ENCODE data around the gene DNAJC1.

DNAJC1 gene

DNA sequence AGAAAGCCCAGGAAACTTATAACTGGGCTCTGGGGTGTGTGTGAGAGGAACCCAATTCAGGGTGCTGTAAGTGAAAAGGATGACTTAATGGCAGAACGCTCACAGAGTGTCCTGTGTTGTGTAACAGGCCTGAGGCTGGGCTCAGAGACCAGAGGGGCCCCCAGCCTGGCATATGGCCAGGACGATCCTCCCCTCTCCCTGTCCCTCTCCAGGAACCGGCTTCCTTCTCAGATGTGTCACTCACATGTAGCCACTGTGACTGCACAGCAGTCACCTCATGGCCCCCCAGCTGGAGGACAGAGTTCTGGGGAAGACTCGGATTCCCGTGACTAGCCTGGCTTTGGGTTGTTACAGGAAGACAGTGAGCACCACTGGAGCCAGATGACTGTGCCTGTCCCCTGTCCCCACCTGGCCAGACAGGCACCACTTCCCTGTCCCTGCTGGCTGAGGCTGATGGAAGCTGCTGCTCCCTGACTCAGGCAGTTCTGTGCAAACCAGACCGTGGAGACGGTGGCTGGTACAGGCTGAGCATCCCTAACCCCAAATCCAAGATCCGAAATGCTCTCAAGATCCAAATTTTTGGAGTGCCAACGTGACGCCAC is 249.0 kb downstream of the DNAJC1 start:
- H3K4me1 ChIP-seq (ENCODE audit: low read length) = 0 out of 2 replicates have a peak, but pooled peaks cover 4% of the 10 kb centered on the region
- H3K4me2 ChIP-seq (ENCODE audit: low read depth, low read length) = no peak overlapping the region
- TF ChIP-seq, protein P1, sequence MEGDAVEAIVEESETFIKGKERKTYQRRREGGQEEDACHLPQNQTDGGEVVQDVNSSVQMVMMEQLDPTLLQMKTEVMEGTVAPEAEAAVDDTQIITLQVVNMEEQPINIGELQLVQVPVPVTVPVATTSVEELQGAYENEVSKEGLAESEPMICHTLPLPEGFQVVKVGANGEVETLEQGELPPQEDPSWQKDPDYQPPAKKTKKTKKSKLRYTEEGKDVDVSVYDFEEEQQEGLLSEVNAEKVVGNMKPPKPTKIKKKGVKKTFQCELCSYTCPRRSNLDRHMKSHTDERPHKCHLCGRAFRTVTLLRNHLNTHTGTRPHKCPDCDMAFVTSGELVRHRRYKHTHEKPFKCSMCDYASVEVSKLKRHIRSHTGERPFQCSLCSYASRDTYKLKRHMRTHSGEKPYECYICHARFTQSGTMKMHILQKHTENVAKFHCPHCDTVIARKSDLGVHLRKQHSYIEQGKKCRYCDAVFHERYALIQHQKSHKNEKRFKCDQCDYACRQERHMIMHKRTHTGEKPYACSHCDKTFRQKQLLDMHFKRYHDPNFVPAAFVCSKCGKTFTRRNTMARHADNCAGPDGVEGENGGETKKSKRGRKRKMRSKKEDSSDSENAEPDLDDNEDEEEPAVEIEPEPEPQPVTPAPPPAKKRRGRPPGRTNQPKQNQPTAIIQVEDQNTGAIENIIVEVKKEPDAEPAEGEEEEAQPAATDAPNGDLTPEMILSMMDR (IDR thresholded peaks at IDR 0.05; ENCODE audit: low read length) = no peak
- no peak for TF ChIP-seq EZH2phosphoT487 (IDR thresholded peaks at IDR 0.05; ENCODE audit: low read length)
- no peak for TF ChIP-seq EZH2 (optimal IDR thresholded peaks at IDR 0.05; ENCODE audit: low read depth, low read length)
- H3K4me3 ChIP-seq (ENCODE audit: low read length) = no peak overlapping the region
- H4K20me1 ChIP-seq (ENCODE audit: insufficient read depth, low read length) = no peaks in the 10 kb centered on the region
- H3K9ac ChIP-seq (ENCODE audit: low read length) = no peak overlapping the region
- no peak for DNase-seq
- H2AFZ ChIP-seq (ENCODE audit: low read length) = no peak overlapping the region
- H3K27me3 ChIP-seq (replicated peaks; ENCODE audit: insufficient read depth, low read length) = no peaks in the 10 kb centered on the region
- H3K9me3 ChIP-seq (replicated peaks; ENCODE audit: insufficient read depth, low read length) = no peaks in the 10 kb centered on the region
- no peaks in the 10 kb centered on the region for H3F3A ChIP-seq (ENCODE audit: insufficient read depth, low read length)
- H3K9me2 ChIP-seq (replicated peaks; ENCODE audit: insufficient read depth, low read length) = no peaks in the 10 kb centered on the region
- no peak overlapping the region for H3K27ac ChIP-seq (ENCODE audit: low read length)
- no peaks in the 10 kb centered on the region for H3K36me3 ChIP-seq (replicated peaks; ENCODE audit: insufficient read depth, low read length)
- H3K79me2 ChIP-seq (ENCODE audit: low read length) = no peaks in the 10 kb centered on the region; the same call in 1 of the 2 replicates

- no peaks in the 10 kb centered on the region for H3F3A ChIP-seq (ENCODE audit: insufficient read depth, low read length)
- no peak overlapping the region for H3K4me2 ChIP-seq (ENCODE audit: low read depth, low read length)
- no peaks in the 10 kb centered on the region for H4K20me1 ChIP-seq (ENCODE audit: insufficient read depth, low read length)
- no peak overlapping the region for H3K4me3 ChIP-seq (ENCODE audit: low read length)
- TF ChIP-seq EZH2 (optimal IDR thresholded peaks at IDR 0.05; ENCODE audit: low read depth, low read length) (no peak), EZH2phosphoT487 (IDR thresholded peaks at IDR 0.05; ENCODE audit: low read length) (no peak)
- TF ChIP-seq, protein P1 (IDR thresholded peaks at IDR 0.05; ENCODE audit: low read length) = no peak
- H3K9ac ChIP-seq (ENCODE audit: low read length) = no peak overlapping the region
- no peaks in the 10 kb centered on the region for H3K9me2 ChIP-seq (replicated peaks; ENCODE audit: insufficient read depth, low read length)
- 0 out of 2 replicates have a peak, but pooled peaks cover 2% of the 10 kb centered on the region for H3K4me1 ChIP-seq (ENCODE audit: low read length)
- H3K27ac ChIP-seq (ENCODE audit: low read length) = no peak overlapping the region
- no peak for DNase-seq
- H2AFZ ChIP-seq (ENCODE audit: low read length) = no peak overlapping the region
- H3K9me3 ChIP-seq (replicated peaks; ENCODE audit: insufficient read depth, low read length) = no peaks in the 10 kb centered on the region
- H3K79me2 ChIP-seq (ENCODE audit: low read length) = no peaks in the 10 kb centered on the region; the same call in 1 of the 2 replicates
- no peaks in the 10 kb centered on the region for H3K27me3 ChIP-seq (replicated peaks; ENCODE audit: insufficient read depth, low read length)
- no peaks in the 10 kb centered on the region for H3K36me3 ChIP-seq (replicated peaks; ENCODE audit: insufficient read depth, low read length)
These were observed 249.8 kb downstream of the DNAJC1 start for GRCh38 chr10:21753497-21754270.

GRCh38 chr10:21751341-21752310 is 251.9 kb downstream of the DNAJC1 start:
- no peak for DNase-seq
- Histone ChIP-seq H2AFZ (ENCODE audit: low read length) (no peak overlapping the region), H3K4me1 (ENCODE audit: low read length) (no peaks in the 10 kb centered on the region), H3F3A (ENCODE audit: insufficient read depth, low read length) (no peaks in the 10 kb centered on the region), H3K27ac (ENCODE audit: low read length) (no peak overlapping the region), H3K79me2 (ENCODE audit: low read length) (no peaks in the 10 kb centered on the region), H3K4me3 (ENCODE audit: low read length) (no peak overlapping the region), H4K20me1 (ENCODE audit: insufficient read depth, low read length) (no peaks in the 10 kb centered on the region), H3K9me2 (replicated peaks; ENCODE audit: insufficient read depth, low read length) (no peaks in the 10 kb centered on the region), H3K9ac (ENCODE audit: low read length) (no peak overlapping the region), H3K27me3 (replicated peaks; ENCODE audit: insufficient read depth, low read length) (no peaks in the 10 kb centered on the region), H3K36me3 (replicated peaks; ENCODE audit: insufficient read depth, low read length) (no peaks in the 10 kb centered on the region), H3K9me3 (replicated peaks; ENCODE audit: insufficient read depth, low read length) (no peaks in the 10 kb centered on the region), H3K4me2 (ENCODE audit: low read depth, low read length) (no peak overlapping the region)
- TF ChIP-seq EZH2phosphoT487 (IDR thresholded peaks at IDR 0.05; ENCODE audit: low read length) (no peak), EZH2 (optimal IDR thresholded peaks at IDR 0.05; ENCODE audit: low read depth, low read length) (no peak)
- TF ChIP-seq, protein P1 (IDR thresholded peaks at IDR 0.05; ENCODE audit: low read length) = no peak
